Activated CD8-positive, alpha-beta memory T cell treated with anti-CD3 and anti-CD28 coated beads, Interleukin-2, amount 50 U/mL, for 24 hours (primary cell): ENCODE results near the gene TMEM150A.
"Not testable (repeated sequence)": the region's sequence is repeated elsewhere in the genome, so short reads cannot be mapped to it uniquely, and the experiment has no call there.

Source experiments
- DNase-seq: peaks from one replicate; pipeline ENCODE4 v3.0.0-alpha.2; 2020; ENCODE audit errors: extremely low read depth

TMEM150A gene

DNA sequence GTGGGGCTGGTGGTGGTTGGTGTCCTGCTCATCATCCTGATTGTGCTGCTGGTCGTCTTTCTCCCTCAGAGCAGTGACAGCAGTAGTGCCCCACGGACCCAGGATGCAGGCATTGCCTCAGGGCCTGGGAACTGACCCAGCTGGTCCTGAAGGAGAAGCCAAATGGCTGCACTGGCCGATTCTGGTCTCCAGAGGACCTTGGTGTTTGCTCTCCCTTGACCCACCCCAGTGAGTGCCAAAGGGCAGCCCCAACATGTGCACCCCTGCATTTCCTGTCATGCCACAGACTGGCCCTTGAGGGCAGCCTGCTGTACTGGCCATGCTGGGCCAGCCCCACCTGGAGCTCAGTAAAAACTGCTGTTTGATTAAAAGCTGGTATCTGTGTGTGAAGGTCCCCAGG lies 9.5 kb downstream of the TMEM150A start:
- DNase-seq = no peak

DNA sequence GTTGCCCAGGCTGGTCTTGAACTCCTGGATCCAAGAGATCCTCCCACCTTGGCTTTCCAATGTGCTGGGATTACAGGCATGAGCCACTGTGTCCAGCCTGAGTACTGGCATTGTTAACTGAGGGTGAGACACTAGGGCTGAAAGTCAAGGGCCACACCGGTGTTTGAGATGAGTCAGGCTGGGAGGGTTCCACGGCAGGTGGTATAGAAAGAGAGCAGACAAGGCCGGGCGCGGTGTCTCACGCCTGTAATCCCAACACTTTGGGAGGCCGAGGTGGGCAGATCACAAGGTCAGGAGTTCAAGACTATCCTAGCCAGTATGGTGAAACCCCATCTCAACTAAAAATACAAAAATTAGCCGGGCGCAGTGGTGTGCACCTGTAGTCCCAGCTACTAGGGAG lies 10.2 kb downstream of the TMEM150A start:
- not testable (repeated sequence) for DNase-seq

DNA sequence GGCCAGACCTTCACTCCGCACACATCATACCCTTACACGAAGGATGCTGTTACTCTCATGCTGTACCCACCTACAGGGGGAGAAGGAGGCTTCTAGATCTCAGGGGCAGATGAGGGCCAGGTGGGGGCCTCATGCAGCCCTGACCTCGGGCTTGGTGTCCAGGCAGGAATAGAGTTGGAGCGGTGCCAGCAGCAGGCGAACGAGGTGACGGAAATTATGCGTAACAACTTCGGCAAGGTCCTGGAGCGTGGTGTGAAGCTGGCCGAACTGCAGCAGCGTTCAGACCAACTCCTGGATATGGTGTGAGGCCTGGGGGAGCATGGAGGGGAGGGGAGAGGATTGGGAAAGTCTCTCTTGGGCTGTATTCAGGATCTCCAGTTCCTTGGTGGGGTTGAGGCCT lies 10.9 kb downstream of the TMEM150A start:
- DNase-seq = no peak

DNA sequence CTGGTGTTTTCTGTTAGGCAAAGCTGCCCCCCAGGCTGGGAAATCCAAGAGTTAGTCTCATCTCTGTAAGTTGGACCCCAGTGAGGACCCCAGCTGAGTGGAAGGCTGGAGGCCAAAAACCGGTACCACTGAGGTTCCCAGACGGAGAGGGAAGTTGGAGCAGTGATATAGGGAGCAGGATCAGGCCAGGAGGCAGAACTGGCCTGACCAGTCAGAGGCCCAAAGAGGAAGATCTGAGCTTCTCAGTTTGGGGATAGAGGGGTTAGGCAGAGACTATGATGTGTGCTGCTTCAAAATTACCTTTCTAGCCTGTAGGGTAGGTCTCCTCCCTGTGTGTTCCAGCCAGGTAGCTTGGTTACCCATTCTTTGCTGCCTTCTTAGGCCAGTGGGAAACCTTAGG lies 11.5 kb downstream of the TMEM150A start:
- DNase-seq = no peak

DNA sequence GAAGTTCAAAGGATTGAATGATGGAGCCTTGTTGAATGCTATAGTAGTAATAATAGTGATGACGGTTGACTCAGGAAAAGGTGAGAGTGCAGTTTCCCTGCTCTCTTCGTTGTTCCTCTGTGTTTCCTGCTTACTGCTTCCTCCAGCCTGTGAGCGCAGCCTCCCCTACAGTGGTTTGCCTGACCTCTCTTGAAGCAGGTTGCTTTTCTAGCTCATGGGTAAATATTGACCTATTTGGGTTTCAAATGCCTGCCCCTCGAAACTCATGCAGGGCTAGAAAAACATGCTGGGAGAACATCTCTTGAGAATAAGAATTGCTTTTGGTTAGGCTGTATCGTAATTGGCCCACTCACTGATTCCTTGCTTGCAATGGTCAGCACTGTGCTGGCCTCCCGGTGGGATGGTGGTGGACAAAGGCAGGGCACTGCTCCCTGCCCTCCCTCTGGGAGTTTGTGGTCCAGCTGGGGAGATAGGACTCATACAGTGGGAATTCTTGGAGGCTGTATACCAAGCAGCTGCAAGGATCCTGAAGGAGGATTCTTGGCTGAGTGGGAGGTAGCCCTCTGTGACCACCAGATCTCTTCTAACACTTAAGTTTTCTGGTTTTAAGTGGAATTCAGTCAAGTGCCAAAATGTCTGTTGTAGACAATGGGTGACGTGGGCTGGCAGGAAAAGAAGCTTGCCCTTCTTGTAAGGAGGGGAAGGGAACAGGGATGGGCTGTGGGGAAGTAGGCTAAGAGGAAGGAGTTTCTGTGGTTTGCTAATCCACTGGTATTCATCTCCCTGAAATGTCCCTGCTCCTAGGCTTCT lies 12.3 kb downstream of the TMEM150A start:
- no peak for DNase-seq

DNA sequence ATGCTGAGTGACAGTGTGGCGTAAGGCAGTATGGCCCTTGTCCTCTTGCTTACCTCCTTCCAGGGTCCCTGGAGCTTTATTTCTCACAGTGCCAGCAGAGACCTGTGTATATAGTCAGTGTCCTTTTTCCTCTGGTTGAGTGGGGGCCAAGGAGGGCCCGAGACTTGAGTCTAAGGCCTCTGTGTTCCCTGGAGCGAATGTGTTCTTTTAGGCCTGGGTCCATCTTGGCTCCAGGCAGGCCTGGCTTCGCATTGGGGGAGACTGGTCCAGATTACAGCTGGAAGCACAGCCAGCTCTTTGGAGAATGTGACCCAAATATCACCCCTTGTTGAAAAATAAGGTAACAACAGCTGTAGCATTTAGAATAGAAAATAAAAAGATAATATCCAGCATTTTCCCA lies 13.3 kb downstream of the TMEM150A start:
- DNase-seq = no peak

DNA sequence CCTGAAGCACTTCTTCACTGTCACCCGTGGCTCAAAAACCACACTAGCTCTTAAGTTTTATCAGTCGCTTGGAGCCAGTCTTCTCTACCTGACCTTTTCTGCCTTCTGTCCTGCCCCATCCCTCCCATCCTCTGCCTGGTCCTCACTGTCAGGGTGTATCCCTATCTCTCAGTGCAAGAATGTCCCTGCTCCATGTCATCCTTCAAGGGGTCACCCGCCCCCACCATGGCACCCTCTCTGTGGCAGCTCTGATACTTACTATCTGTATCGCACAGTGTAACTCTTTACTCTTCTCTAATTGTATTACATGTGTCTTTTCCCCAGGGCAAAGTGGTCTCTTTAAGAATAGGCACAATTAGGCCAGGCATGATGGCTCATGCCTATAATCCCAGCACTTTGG lies 13.9 kb downstream of the TMEM150A start:
- DNase-seq = no peak

DNA sequence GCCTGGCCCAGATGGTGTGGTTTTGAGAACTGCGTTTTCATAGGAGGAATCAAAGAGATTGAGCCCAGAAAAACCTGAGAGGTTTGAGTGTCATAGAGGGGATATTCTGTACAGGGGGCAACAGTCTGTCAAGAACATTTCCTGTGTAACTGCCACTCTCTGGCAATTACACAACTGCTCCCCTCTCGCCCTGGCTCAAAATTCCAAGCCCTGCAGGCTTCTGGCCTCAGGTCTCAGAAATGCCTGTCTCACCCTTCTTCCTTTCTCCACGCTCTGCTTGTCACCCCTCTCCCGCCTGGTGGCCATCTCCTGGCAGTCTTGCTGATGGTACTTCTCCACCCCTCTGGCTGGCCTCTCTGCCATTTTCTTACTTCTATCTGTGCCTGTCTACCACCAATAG lies 14.3 kb downstream of the TMEM150A start:
- no peak for DNase-seq

DNA sequence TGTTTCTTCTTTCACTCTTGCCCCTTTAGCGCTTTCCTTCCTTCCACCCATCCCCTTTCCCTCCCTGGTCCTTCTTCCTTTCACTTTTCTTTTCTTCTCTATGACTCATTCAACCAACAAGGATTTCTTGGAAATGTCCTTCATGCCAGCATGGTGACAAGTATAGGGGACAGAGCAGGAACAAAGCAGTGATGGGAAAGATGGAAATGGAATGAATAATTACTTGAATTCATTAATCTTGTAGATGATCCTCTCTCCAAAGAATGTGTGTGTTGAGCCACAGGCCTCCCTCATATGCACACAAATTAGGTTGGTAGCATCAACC lies 16.8 kb downstream of the TMEM150A start:
- DNase-seq = no peak

DNA sequence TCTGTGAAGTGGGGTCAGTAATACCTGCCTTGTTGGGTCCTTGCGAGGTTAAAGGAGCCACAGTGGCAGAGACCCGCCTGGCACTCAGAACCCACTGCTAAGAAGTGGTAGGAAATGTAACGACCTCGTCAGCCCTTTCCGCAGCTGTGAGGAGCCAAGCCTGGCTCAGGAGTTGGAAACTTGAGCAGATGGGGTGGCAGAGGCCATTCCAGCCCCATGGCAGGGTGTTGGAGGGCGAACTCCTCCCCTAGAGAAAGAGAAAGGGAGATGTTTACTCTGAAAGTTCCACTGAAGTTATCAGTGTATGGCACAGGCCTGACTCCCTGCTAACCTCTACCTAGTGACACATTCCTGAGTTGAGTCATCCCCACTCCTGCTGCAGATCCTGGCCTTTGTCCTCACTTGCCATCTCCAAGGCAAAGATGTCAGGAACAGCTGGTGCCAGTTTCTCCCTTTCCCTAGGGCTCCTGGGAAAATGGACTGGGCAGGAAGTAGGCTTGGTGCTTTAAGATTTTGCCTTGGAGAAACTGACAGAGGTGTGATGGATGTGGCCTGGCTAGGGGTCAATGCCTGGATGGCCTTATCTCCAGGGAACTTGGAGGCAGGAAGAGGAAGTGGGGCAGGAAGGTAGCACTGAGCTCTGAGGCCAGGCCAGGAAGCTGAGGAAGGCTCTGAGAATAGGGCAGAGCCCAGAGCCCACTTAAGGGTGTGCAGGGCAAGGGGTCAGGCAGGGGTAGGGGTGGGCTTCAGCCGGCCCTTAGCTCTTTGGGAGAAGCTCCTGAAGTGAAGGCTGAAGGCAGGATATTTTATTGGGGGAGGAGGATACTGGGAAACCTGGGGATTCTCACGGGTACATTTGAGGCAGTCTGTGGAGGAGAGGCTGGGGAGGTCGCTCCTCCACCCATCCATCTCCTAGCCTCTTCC lies 17.4 kb downstream of the TMEM150A start:
- no peak for DNase-seq

DNA sequence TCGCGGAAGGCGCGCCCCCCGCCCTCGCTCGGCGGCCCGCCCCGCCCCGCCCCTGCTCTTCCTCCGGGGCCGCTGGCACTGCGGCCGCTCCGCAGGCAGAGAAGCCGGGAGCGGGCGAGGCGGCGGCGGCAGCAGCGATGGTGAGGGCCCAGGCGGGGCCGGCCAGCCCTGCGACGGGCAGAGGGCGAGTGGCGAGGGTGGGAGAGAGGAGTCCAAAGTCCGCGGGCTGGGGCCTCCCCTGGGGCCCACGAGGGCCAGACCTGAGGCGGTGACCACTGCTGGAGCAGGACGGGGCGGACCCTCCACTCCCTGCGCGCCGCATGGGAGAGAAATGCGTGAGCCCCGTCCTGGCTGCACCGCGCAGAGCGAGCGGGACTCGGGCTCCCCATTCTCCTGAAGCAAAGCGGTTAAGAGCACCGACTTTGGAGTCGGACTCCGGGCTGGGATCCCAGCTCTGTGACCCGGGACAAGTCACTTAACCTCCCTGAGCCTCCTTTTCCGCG lies 18.1 kb downstream of the TMEM150A start, which contains the start of gene VAMP5:
TSS of gene VAMP5 (plus strand) at position 78 of the 503 bp plus-strand sequence. CDS start at position 138, 60 bp downstream.
- no peak for DNase-seq

DNA sequence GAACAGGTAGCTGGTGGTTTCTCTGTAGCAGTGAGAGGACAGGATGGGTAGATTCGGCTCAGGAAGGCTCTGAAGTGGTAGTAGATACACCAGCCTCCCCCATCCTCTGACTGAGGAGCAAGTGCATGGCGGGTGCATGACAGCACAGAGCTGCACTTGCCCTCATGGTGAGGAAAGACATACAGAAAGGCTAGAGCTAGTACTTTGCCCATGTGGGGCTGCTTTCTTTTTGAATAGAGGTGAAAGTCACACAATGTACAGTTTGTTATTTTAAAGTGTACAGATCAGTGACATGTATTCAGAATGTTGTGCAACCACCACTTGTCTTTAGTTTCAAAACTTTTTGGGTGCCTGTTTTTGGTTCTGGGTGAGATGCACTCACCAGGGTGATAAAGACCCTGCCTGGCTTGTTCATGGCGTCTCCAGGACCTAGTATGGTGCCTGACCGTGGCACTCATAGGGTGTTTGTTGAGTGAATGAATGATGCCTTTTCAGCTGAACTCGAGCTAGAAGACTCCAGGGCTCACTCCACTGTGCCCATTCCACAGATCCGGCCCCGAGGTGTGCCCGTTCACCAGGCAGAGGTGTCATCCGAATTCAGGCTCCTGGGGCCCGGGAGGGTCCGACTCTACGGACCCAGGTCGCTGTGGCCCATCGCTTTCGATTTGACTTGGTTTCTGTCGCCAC lies 18.7 kb downstream of the TMEM150A start:
- no peak for DNase-seq

DNA sequence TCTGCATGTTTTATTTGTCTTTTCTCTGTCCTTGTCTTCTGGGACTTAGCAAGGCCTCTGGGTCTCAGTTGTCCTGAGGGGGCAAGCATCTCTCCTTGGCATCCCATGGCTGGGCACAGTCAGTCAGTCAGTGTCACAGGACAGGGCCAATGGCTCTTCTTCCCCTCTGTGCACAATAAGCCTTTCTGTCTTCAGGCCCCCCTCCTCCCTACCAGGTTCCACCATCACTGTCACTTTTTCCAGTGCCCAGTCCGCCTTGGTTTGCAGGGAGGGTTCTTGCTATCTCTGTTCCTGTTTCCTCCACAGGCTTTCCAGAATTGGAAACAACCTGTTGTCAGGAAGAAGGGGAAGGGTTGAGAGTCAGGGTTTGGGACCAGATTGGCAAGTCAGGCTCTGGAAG lies 20.0 kb downstream of the TMEM150A start:
- DNase-seq = no peak

DNA sequence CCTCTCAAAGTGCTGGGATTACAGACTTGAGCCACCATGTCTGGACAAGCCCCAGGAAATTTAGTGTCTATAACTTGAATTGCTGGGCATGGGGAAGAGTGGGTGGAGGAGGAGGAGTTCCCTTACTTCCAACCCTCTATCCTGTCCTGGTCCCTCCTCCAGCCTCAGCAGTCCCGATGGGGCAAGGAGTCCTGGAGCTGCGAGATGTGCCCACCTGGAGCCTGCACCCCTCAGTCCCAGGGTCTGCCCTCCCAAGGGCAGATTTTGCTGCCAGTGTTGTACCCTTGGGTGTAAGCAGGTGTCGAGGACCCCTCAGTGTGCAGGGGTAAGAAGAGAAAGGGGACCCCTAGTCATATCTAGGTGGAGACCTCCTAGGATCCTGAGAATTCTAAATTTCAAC lies 22.3 kb downstream of the TMEM150A start:
- no peak for DNase-seq

DNA sequence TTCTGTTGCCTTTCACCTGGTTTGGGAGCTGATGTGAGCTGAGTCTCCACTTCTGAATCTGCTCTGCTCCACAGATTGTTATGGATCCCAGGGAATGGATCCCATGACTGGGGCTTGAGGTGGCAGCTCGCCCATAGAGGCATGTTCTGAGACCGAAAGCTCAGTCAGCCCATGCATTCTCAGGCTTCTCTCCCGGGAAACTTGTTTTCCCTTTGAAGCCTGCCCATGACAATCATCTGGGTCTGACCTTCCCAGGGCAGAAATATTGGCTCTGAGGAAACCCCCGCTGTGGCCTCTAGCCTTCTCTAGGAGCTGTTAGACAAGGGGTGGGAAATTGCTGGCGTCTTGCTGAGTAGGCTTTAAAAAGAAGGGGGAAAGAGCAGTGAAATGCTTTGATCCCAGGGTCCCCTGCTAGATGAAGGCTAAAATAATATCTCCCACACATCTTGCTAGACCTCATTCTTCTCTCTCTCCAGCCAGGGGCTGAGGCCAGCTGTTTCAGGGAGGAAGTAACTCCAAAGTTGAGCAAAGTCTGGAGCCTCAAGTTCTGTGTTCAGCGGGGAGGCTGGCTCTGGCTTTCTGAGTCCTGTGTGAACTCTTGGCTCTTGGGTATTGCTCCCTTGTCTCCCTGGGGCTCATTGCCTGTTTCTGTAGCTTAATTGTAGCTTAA lies 23.1 kb downstream of the TMEM150A start:
- DNase-seq = no peak

DNA sequence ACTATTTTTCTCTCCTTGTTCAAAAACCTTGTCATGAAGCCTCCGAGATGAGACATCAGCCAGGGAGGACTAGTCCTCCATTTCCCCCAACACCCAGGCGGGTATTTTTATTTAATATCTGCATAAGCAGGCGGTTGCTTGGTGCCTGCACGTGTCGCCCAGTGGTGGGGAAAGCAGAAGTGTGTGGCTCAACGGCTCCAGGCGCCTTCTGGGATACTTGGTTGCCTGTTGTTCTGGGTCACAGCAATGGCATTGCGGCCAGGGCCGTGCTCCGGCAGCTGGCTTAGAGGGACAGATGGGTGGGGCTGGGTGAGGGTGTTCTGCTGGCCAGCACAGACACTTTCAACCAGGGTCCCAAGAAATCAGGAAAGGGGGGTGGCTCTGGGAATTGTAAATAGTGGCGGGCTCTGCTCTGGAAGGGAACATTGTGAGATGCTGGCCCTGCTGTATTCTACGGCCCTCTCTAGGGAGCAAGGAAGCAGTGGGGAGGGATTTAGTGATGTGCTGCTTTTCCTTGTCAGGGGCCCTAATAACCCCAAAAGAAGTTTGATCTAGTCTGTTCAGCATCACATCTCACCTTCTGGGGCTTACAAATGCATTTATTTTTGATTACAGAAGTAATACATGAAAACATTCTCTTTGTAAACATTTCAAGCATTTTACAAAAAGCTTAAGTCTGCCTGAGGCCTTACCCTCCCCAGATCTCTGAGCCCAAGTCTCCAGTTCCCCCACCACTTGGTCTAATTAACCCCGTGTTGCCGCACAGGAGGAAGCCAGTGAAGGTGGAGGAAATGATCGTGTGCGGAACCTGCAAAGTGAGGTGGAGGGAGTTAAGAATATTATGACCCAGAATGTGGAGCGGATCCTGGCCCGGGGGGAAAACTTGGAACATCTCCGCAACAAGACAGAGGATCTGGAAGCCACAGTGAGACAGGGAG lies 24.0 kb downstream of the TMEM150A start:
- no peak for DNase-seq

DNA sequence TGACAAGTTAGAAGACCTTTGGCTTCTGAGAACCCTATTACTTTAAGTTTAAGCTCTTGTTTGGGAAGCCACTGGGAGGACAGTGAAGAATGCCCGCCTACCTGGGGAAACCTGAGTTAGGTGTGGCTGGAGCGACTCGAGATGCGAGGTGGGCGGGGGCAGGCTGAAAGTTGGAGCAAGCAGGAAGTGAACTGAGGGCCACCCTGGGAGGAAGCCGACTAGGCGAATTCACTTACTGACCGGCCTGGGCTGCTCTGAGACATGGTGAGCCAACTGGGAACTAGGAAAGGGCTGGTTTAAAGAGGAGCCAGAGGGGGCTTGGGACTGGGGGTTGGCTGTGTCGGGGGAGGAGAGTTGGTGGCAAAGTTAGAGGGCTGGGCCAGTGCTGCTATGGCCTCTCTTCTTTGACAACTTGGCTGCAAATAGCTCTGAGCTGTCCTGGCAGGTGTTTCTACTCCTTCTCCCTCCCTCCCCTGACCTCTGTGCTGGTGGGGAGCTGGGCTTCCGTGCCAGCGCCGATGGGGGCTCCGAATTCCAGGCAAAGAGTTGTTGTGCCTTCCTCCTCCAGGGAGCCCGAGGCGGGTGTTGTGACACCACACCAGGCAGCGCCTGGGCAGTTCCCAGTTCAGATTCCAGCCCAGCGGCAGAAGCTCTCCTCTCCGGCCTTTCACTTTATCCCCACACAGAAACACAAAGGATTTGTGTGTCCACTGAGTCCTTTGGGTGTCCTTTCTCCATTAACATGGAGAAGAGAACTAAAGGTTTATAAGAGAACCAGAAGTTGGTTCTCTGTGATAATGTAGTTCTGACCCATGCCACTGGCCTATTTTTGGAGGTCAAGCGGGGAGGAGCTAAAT lies 24.9 kb downstream of the TMEM150A start, which contains the start of gene VAMP8:
TSS of gene VAMP8 (plus strand) at position 201 of the 857 bp plus-strand sequence. CDS start at position 262, 61 bp downstream.
- DNase-seq = no peak

DNA sequence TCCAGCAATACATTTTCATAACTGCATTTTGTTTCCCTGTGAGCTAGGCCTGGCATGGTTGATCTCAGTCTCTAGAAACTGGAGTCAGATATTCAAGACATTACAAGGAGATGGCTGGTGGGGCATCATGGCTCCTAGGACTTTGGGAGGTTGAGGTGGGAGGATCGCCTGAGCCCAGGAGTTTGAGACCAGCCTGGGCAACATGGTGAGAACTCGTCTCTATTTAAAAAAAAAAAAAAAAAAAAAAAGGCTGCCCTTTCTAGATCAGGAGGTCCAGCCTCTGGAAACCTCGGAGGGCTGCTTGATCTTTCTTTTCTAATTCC lies 25.5 kb downstream of the TMEM150A start:
- DNase-seq = no peak

DNA sequence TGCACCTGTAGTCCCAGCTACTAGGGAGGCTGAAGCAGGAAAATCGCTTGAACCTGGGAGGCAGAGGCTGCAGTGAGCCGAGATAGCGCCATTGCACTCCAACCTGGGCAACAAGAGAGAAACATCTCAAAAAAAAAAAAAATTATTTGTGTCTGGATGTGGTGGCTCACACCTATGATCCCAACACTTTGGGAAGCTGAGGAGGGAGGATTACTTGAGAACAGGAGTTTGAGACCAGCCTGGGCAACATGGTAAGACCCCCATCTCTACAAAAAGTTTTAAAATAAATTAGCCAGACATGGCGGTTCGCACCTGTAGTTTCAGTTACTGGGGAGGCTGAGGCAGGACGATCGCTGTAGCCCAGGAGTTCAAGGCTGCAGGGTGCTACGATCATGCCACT lies 26.8 kb downstream of the TMEM150A start:
- DNase-seq = no peak

DNA sequence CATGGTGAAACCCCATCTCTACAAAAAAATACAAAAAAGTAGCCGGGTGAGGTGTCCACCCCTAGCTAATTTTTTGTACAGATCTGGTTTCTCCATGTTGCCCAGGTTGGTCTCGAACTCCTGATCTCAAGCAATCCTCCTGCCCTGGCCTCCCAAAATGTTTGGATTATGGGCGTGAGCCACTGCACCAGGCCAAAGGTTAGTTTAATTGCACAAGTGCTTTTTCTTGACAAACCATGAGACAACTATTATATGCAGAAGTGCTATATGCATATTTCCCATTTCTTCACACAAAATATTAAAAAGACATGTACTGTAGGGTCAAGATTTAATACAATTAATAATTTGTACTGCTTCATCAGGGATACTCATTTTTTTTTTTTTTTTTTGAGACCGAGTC lies 36.2 kb downstream of the TMEM150A start:
- no peak for DNase-seq
